WERI-Rb-1 (cell line): Measurements from ENCODE around the gene OR10H3.
"Not testable (repeated sequence)": the region's sequence is repeated elsewhere in the genome, so short reads cannot be mapped to it uniquely, and the experiment has no call there.

Source experiments
- DNase-seq: peaks from one replicate; pipeline ENCODE4 v3.0.0-alpha.2; 2020
- H3K27ac ChIP-seq: fragments of 250-450 bp; sonication (Bioruptor Pico); 2 replicates; pipeline ENCODE4 v1.5.1; 2020; ENCODE audit warnings: mild to moderate bottlenecking, moderate library complexity
- H3K27me3 ChIP-seq: fragments of 250-450 bp; sonication (Bioruptor Pico); 2 replicates; pipeline ENCODE4 v1.5.1; 2021; ENCODE audit warnings: mild to moderate bottlenecking, low read depth, moderate library complexity; ENCODE audit not compliant: insufficient read depth, severe bottlenecking
- H3K36me3 ChIP-seq: fragments of 250-450 bp; sonication (Bioruptor Pico); 2 replicates; pipeline ENCODE4 v1.5.1; 2020; ENCODE audit warnings: mild to moderate bottlenecking, moderate library complexity
- H3K4me3 ChIP-seq: 2 replicates; pipeline ENCODE4 v1.5.1; 2011; ENCODE audit warnings: low read depth, mild to moderate bottlenecking, control low read depth, low read length
- H3K9me3 ChIP-seq: fragments of 250-450 bp; sonication (Bioruptor Pico); 2 replicates; pipeline ENCODE4 v1.5.1; 2021; ENCODE audit warnings: mild to moderate bottlenecking, moderate library complexity; ENCODE audit not compliant: severe bottlenecking
- CTCF ChIP-seq: IDR thresholded peaks from 2 replicates; pipeline ENCODE4 v1.5.1; 2011; ENCODE audit warnings: low read depth, mild to moderate bottlenecking, control low read depth, inconsistent platforms, low read length

The OR10H3 gene

GRCh38 chr19:15779756-15780476, 42.1 kb downstream of the OR10H3 start:
- Histone ChIP-seq H3K27ac (no peak overlapping the region), H3K4me3 (no peak overlapping the region), H3K9me3 (no peaks in the 10 kb centered on the region), H3K36me3 (no peaks in the 10 kb centered on the region), H3K27me3 (peaks cover 11% of the 10 kb centered on the region)
- no peak for TF ChIP-seq CTCF
- no peak for DNase-seq

- no peak for DNase-seq
- H3K36me3 ChIP-seq = no peaks in the 10 kb centered on the region
- no peak overlapping the region for H3K27ac ChIP-seq
- H3K27me3 ChIP-seq = peaks cover 6% of the 10 kb centered on the region
- TF ChIP-seq CTCF = no peak
- H3K4me3 ChIP-seq = no peak overlapping the region
- H3K9me3 ChIP-seq = no peaks in the 10 kb centered on the region
Observed at GRCh38 chr19:15780610-15781418, 43.0 kb downstream of the OR10H3 start.

- TF ChIP-seq CTCF = no peak
- Histone ChIP-seq H3K4me3 (no peak overlapping the region), H3K27ac (no peak overlapping the region), H3K27me3 (peaks cover 8% of the 10 kb centered on the region), H3K36me3 (no peaks in the 10 kb centered on the region), H3K9me3 (no peaks in the 10 kb centered on the region)
- DNase-seq = no peak
Observed at GRCh38 chr19:15781661-15782060, 43.9 kb downstream of the OR10H3 start.

- Histone ChIP-seq H3K27ac (no peak overlapping the region), H3K4me3 (no peak overlapping the region), H3K9me3 (no peaks in the 10 kb centered on the region), H3K27me3 (peaks cover 14% of the 10 kb centered on the region), H3K36me3 (no peaks in the 10 kb centered on the region)
- DNase-seq = no peak
- no peak for TF ChIP-seq CTCF
Observed at GRCh38 chr19:15782211-15782610, 44.4 kb downstream of the OR10H3 start.

GRCh38 chr19:15782896-15783295, 45.1 kb downstream of the OR10H3 start:
- H3K27me3 ChIP-seq = peaks cover 21% of the 10 kb centered on the region
- not testable (repeated sequence) for H3K27ac ChIP-seq, H3K9me3 ChIP-seq, H3K36me3 ChIP-seq, H3K4me3 ChIP-seq, DNase-seq

- Histone ChIP-seq H3K9me3 (no peaks in the 10 kb centered on the region), H3K27ac (no peak within 1 kb of the TSS), H3K36me3 (no peaks in the 10 kb centered on the region), H3K27me3 (peaks cover 60% of the 10 kb centered on the region), H3K4me3 (no peak within 1 kb of the TSS)
- no peak for DNase-seq
- TF ChIP-seq CTCF = no peak
Observed at GRCh38 chr19:15787611-15788155, 49.9 kb downstream of the OR10H3 start, which contains the start of gene OR10H5. Gene OR10H5, plus strand, starts transcription at chr19:15787661. Its CDS starts 6,388 bp downstream, at chr19:15794049.
